Activated CD4-positive, alpha-beta T cell treated with anti-CD3 and anti-CD28 coated beads, Interleukin-2, amount 50 U/mL, for 4 hours (primary cell): ENCODE data around the gene COX4I2.
"Not testable (repeated sequence)": the region's sequence is repeated elsewhere in the genome, so short reads cannot be mapped to it uniquely, and the experiment has no call there.

Experiments
- DNase-seq, 2 experiments: peaks; one replicate each; pipeline ENCODE4 v3.0.0-alpha.2; 2020

Gene COX4I2

DNA sequence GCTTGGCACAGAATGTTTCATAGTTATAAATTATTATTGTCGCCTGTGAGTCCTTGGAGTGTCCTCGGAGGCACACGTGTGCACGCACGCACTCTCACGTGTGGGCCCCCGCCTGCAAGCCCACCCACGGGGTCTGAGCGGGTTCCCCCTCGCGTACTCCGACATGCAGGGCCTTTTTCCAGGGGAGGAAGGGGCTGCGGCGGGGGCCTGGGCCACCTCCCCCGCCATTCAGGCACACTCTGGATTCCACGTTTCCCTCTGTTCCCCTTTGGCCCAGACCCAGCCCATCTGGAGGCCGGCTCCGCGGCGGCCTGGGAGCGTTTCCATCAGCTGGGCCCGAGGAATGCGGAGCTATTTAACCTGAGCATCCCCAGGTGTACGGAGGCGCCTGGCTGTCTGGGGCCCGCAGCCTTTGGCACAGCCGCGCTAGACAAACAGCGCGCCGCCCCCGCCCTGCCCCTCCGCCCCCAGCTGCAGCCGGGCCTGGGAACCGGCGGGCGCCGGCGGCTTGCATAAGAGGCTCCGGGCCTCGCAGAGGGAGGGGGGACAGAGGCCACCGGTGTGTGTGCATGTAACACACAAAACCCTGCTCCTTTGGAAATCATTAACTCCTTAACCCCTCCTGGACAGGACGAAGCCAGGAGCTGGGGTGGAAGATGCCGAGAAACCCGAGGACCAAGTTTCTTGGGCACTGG lies 29.3 kb upstream of the COX4I2 start:
- no peak for DNase-seq

DNA sequence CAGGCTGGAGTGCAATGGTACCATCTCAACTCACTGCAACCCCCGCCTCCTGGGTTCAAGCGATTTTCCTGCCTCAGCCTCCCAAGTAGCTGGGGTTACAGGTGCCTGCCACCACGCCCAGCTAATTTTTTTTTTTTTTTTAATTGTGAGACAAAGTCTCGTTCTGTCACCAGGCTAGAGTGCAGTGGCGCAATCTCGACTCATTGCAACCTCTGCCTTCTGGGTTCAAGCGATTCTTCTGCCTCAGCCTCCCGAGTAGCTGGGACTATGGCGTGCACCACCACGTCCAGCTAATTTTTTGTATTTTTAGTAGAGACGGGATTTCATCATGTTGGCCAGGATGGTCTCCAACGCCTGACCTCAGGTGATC lies 25.5 kb upstream of the COX4I2 start:
- not testable (repeated sequence) for DNase-seq

DNA sequence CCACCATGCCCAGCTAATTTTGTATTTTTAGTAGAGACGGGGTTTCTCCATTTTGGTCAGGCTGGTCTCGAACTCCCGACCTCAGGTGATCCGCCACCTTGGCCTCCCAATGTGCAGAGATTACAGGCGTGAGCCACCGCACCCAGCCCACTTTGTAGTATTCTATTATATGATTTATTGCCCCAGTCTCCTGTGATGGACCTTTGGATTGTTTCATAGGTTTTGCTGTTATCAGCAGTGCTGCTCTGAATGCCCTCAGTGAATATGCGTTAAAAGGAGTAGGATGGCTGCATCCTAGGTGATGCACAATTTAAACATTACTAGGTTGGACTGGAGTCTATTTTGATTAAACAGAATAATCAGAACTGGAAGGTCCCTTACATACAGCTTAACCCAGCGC lies 22.3 kb upstream of the COX4I2 start:
- DNase-seq, result no peak

DNA sequence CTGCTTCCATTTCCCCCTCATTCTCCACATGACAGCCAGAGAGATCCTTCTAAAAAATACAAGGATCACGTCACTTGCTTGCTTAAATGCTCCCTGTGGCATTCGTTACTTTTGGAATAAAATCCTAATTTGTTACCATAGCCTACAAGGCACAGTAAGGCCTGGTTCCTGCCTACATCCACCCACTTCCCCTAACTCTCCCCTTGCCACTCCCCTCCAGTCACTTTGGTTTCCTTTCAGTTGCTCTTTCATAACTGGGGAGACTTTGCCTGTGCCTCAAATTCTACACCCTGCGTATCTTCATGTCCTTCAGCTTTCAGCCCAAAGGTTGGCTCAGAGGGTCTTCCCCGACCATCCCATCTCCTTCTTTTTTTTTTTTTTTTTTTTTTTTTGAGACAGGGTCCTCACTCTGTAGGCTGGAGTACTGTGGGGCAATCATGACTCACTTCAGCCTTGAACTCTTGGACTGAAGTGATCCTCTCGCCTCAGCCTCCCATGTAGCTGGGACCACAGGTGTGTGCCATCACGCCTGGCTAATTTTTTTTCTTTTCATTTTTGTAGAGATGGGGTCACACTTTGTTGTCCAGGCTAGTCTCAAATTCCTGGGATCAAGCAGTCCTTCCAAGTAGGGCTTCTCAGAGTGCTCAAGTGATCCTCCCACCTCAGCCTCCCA lies 20.1 kb upstream of the COX4I2 start:
- DNase-seq, result no peak

DNA sequence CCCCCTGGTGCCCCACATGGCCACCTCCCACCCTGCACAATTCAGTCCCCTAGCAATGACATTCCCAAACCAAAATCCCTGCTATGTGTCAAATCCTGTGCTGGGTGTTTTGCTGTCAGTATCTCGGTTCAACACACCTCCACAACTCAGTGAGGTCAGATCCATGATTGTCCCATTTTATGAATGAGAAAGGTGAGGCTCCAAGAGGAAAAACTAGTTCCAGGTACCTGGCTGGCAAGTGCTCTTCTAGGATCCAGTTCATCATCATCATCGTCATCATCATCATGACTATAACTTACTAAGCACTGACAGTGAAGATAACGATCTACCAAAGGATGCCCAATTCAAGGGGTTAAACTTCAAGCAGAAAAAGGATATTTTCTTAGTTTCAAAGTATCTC lies 17.5 kb upstream of the COX4I2 start:
- no peak for DNase-seq

DNA sequence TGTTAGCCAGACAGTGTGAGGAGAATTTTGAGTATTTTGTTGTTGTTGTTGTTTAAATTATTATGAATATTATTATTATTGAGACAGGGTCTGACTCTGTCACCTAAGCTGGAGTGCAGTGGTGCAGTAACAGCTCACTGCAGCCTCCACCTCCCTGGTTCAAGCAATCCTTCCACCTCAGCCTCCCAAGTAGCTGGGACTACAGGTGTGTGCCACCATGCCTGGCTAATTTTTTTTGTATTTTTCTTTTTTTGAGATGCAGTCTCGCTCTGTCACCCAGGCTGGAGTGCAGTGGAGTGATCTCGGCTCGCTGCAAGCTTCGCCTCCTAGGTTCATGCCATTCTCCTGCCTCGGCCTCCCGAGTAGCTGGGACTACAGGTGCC lies 14.6 kb upstream of the COX4I2 start:
- DNase-seq, result not testable (repeated sequence)

DNA sequence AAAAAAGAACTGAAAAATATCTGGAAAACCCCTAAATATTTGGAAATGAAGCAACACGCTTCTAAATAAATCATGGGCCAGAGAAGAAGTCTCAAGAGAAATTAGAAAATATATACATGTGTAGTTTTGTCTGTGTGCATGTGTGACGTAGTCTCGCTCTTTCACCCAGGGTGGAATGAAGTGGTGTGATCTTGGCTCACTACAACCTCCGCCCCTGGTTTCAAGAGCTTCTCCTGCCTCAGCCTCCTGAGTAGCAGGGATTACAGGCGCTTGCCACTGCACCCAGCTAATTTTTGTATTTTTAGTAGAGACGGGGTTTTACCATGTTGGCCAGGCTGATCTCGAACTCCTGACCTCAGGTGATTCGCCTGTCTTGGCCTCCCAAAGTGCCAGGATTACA lies 11.2 kb upstream of the COX4I2 start:
- not testable (repeated sequence) for DNase-seq

DNA sequence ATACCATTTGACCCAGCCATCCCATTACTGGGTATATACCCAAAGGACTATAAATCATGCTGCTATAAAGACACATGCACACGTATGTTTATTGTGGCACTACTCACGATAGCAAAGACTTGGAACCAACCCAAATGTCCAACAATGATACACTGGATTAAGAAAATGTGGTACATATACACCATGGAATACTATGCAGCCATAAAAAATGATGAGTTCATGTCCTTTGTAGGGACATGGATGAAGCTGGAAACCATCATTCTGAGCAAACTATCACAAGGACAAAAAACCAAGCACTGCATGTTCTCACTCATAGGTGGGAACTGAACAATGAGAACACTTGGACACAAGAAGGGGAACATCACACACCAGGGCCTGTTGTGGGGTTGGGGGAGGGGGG lies 9.7 kb upstream of the COX4I2 start:
- not testable (repeated sequence) for DNase-seq

DNA sequence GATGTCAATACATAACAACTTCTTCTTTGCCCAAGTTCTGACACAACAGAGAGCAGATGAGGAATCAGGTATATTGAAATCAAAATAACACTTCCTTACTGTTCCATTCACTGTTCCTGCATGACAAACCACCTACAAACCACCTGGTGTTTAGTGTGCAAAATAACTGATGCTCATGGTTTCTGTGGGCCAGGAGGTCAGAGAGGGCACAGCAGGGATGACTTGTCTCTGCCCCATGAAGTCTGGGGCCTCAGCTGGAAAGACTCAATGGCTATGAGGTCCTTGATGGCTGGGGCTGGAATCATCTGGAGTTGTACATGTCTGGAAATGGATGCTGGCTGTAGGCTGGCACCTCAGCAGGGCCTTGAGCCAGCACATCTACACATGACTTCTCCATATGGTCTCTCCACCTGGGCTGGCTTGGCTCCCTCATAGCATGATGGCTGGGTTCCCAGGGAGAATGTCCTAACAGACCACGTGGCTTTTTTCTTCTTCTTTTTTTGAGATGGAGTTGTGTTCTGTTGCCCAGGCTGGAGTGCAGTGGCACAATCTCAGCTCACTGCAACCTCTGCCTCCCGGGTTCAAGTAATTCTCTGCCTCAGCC lies 7.4 kb upstream of the COX4I2 start:
- no peak for DNase-seq

DNA sequence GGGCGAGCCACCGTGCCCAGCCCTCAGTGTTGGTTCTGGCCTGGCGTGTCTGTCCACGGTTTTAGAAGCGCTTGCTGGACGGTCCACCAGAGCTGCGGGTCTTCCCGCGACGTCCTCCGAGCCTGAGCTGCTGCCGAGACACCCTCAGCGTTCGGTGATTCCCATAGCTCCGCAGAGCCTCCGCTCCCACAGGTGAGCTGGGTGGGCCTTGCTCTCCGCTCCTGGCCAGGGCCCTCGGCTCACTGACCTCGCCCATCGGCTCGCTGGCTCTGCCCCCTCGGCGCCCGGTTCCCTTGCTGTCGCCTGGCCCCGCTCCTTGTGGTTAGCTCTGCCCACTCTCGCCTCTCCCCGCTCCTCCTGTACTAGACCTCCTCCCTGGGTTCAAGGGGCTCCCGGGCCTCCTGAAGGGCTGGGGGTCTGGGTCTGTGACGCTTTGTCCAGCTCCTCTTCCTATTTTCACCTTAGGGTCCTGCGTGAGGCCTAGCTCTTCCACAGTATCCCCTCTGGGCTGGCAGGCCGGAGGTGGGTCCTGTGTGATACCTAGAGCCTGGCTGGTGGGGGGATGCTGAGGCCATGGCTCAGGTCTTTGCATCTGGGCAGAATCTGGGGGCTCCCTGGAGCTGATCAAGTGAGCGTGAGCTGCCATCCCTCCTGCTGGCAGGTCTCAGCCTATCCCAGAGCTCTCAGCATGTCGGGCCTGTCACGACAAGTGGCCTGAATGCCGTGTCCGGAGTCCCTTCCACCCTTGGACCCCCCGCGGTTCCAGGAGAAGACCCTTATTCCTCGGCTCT lies 5.0 kb upstream of the COX4I2 start:
- DNase-seq, result no peak

DNA sequence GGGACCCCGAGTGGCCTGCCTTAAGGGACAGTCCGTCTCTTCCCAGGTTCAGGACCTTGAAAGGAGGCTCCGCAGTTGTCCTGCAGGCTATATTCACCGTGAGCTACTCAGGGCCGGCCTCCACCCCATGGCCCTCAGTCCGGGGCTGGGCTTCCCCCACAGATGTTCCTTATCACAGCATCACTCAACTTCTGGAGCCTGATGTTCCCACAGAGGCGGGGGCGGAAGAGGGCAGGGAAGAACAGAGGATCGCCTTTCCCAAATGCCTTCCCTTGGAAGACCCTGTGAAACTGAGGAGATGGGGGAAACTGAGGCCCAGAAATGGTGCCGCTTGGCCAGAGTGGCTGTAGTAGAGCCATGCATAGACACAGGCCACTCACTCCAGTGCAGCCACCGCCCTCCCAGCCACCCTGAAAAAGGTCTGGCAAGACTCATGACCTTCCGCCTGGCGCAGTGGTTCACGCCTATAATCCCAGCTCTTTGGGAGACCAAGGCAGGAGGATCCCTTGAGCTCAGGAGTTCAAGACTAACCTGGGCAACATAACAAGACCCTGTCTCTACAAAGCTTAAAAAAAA lies 4.3 kb upstream of the COX4I2 start:
- no peak for DNase-seq

DNA sequence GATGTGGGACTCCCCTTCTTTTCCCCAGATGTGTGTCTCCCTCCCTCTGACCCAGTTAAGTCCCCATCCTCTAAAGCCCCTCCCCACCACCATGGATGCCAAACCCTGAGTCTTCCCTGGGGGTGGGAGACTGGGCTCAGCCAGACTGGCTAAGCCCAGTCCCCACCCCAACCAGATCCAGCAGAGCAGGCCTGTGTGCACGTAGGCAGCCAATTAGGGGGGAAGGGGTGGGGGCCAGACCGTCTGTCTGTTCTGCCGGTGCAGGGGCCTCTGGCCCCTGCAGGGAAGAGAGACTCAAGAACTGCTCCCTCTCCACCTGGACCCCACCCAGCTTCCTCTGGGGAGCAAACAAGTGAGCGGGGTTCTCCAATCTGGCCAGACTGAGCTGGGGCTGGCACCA lies 605 bp downstream of the COX4I2 start:
- DNase-seq, result no peak

DNA sequence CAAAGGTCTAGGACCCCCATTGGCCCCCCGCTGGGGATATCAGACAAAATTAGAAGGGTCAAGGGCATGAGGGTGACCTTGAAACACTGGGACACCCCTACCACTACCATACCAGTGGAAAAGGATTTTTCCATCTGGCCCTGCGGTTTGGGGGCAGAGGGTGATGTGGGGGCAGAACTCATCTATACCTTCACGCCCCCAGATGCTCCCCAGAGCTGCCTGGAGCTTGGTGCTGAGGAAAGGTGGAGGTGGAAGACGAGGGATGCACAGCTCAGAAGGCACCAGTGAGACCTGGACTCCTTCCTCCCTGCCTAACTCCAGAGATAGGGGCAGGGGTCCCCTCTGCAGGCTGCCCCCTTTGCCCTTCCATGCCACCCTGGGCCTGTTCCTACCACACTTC lies 1.1 kb downstream of the COX4I2 start:
- DNase-seq, result no peak

DNA sequence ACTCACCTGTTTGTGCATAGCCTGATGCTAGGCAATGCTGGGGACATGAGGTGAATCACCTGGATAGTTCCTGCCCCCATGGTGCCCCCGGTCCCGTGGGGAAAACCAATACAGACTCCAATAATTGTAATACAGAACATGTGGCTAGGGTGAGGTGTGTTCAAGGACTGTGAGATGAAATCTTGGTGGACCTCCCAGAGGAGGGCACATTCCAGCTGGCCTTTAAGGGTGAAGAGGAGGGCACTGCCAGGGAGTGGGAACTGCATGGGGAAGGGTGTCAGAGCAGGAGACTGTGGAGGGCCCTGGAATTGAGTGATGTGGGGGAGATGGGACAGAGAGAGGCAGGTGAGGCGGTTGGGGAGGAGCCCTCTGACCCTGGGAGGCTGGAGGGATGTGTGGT lies 2.5 kb downstream of the COX4I2 start:
- no peak for DNase-seq

DNA sequence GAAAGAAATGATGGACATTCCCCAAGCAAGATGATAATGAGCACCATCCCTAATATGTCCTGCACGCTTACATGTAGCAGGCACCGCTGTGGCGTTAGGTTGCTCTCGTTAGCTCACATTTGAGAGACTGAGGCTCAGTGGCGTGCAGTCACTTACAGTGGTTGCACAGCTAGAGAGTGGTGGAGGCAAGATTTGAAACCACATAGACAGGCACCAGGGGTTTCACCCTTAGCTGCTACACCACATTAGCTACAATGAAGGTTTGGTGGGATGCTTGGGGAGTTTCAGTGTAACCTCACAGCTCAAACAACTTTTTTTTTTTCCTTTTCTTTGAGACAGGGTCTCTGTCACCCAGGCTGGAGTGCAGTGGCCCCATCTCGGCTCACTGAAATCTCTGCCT lies 3.7 kb downstream of the COX4I2 start:
- no peak for DNase-seq

DNA sequence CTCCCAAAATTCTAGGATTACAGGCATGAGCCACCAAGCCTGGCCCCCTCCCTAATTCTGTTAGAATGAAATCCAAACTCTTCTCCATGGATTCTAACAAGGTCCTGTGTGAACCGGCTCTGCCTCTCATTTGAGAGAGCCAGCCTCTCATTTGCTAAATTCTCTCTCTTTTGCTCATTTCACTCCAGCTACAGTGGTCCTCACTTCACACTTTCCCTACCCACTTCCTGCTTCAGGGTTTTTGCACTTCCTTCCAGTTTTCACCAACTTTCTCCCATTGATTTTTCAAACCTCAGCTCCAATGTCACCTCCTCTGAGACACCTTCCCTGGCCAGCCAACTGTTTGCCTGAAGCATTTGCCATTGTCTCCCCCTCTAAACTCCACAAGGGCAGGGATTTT lies 5.1 kb downstream of the COX4I2 start:
- DNase-seq, result no peak

DNA sequence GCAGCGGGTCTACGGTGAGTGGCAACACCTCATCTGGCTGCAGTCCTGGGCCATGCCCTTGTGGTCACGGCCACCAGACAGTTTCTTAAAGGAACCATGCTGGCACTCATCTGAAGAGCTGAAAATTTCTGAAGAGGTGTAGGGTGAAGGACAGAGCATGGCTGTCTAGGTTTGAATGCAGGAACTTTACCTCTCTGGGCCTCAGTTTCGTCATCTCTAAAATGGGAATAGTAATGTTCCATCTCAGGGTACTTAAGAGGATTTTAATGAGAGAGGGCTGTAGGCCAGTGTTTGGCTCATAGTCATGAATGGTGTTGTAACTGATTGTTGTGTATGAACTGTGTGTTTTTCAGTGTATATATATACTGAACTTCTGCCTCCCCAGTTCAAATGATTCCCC lies 5.8 kb downstream of the COX4I2 start:
- DNase-seq, result no peak

DNA sequence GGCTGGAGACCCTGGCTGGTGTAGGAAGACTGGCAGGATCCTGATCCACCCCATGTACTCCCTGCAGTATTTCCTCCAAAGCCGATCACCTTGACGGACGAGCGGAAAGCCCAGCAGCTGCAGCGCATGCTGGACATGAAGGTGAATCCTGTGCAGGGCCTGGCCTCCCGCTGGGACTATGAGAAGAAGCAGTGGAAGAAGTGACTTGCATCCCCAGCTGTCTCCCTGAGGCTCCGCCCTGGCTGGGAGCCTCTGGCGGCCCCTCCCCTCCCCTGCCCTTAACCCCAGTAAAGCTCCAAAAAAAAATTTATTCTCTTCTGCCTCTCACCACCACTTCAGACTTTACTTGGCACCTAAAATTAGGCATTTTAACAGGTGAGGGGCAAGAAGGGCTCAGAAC lies 7.0 kb downstream of the COX4I2 start:
- DNase-seq, result no peak

DNA sequence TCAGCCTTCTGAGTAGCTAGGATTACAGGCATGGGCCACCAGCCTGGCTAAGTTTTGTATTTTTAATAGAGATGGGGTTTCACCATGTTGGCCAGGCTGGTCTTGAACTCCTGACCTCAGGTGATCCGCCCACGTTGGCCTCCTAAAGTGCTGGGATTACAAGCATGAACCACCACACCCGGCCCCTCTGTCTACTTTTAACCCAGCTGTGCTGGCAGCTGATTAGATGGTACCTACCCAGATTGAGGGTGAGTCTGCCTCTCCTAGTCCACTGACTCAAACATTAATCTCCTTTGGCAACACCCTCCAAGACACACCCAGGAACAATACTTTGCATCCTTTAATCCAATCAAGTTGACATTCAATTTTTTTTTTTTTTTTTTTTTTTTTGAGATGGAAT lies 10.4 kb downstream of the COX4I2 start:
- not testable (repeated sequence) for DNase-seq

DNA sequence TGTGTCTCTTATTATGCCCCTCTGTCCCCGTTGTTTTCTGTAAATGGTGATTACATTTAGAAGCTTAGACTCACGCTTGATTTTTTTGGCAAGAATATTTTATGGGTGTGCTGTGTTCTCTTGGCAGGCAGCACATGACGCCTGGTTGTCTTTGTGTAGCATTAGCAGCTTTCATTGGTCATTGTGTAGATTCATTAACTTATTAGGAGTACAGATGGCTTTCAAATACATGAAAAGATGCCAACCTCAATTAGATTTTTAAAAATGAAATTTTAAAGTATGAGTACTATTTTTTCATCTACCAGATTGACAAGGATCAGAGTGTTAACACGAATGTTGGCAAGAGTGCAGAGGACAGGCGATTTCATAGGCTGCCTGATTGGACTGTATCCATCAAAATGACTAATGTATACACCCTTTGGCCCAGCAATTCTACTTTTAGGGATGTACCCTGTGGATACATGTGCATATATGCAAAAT lies 15.2 kb downstream of the COX4I2 start:
- DNase-seq, result no peak

DNA sequence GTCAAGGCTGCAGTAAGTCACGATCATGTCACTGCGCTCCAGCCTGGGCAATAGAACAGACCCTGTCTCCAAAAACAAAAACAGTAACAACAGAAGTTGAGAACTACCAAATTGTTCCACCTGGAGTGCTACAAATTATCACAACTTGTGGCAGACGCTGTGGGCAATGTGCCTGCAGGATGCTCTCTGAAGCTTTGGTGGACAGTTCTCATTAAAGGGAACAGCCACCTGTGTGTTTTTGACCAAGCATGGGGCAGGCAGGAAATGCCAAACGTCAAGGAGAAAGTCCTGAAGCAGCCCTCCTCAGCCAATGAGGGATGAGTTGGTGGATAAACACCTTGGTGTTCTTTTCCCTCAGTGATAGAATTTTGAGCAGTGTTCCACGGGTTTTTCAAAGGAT lies 15.8 kb downstream of the COX4I2 start:
- no peak for DNase-seq

DNA sequence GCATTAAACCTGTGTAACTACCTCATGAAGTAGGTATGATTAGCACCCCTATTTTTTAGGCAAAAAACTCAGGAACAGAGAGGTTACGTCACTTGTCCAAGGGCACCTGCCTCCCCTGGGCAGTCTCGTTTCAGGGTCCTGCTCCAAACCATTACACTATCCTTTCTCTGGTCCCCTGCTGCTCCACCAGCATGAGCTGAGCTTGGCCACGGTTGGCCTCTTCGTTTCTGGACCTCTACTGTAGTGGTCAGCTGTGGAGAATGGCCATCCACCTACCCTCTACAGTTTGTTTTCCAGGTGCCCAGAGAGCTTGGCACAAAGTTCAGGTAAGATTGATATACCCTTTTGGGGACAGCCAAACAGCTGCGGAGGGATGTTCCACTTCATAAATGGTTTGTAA lies 16.8 kb downstream of the COX4I2 start:
- no peak for DNase-seq
